Left lobe of liver (tissue), 2 donors: ENCODE results near the gene PACSIN2. TPM values are rescaled to one million over a fixed set of nuclear protein-coding genes. Genes with fewer than 3 reads are reported as not detected.

ENCODE experiments used
- ATAC-seq: fragments of 200-7000 bp; cut with Tn5 transposase; one replicate; pipeline ENCODE4 v1.9.1; 2020; ENCODE audit warnings: mild to moderate bottlenecking, moderate library complexity
- DNase-seq: peaks from one replicate; pipeline ENCODE4 v3.0.0-alpha.2; 2020; ENCODE audit warnings: low spot score
- total RNA-seq: library from RNA; stranded (reverse); gene quantifications from one replicate; pipeline ENCODE4 v1.2.1, GENCODE V29; 2021
- donor health status: DM: no; HTN: no; CAD: no; lungs with moderate emphysema.
- donor health status: DM: no; HTN: yes; CAD: no.

PACSIN2 gene
- total RNA-seq, 1 donor from 2014 or later: 23.8 TPM

DNA sequence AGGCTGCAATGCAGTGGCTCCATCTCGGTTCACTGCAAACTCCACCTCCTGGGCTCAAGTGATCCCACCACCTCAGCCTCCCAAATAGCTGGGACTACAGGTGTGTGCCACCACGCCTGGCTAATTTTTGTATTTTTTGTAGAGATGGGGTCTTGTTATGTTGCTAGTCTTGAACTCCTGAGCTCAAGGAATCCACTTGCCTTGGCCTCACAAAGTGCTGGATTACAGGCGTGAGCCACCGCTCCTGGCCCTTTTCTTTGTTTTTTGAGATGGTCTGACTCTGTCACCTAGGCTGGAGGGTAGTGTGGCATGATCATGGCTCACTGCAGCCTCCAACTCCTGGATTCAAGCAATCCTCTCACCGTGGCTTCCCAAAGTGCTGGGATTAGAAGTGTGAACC, 178.9 kb downstream of the PACSIN2 start:
- peak; percentile 16 for DNase-seq
- ATAC-seq: no peak

DNA sequence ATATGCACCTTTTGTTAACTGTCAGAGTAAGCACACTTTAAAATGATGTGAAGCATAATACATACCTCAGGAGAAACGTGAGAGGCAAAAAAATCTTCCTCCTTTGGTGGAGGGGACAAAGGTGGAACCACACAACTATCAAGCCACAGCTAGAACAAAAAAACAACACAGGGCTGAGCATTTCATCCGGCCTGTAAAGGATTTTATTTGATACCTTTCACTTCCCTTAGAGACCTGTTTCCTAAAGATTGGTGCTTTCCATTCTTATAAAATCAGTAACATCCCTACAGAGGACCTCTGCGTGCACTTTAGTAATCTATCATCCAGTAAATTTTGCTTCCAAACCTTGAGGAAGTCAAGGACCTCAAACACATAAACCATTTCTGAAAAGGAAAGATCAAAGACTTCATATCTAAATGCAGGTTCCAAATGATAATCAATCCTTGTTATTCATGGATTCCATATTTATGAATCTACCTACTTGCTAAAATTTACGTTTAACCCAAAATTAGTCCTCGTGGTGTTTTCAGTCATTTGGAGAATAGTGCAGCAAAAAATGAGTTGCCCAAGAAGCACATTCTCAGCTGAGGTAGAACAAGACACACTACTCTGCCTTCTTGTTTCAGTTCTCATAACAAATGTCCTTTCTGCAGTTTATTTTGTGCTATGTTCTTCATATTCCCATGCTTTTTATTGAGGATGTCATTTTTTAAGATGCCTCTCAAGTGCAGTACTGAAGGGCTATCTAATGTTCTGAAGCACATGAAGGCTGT, 180.6 kb downstream of the PACSIN2 start:
- no peak for ATAC-seq
- DNase-seq: no peak

DNA sequence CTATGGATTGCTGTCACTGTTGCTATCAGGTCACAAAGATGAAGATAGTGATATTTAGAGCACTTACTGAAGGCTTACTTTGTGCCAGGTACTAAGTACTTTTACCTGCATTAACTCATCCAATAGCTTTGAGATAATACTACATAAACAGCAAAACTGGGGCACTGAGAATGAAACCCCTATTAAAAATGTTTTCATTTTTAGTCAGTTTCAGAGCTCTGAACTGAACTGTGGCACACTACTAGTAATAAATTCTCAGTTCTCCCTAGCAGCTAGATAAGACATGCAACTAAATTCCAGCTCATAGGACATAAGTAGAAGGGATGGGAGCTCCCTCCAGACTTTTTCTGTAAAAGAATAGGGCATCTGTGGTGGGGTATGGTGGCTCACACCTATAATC, 181.8 kb downstream of the PACSIN2 start:
- DNase-seq: no peak
- ATAC-seq: no peak

DNA sequence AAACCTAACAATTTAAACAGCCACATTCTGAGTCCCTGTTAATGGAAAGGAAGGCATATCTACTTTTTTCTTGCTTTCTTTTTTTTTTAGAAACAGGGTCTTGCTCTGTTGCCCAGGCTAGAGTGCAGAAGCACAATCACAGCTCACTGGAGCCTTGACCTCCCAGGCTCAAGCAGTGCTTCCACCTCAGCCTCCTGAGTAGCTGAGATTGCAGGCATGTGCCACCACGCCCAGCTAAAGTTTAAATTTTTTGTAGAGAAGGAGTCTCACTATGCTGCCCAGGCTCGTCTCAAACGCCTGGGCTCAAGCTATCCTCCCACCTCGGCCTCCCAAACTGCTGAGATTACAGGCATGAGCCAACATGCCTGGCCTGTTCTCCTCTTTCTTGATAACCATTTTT, 183.2 kb downstream of the PACSIN2 start:
- DNase-seq: peak; percentile 16
- no peak for ATAC-seq

DNA sequence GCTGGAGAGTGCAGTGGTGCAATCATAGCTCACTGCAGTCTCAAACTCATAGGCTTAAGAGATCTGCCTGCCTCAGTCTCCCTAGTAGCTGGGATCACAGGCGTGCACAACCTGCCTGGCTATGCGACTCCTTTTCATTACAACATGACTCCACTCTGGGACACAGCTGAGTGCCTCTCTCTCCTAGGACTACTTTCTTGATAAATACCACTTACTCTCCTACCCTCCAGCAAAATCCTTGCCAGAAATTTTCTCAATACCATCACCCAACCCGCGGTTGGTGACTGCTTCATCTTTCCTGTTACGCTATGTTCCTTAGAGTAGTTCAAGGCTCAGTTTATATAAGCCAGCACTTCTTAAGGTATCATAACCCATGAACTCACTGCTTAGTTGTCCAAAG, 184.8 kb downstream of the PACSIN2 start:
- ATAC-seq (no peak), DNase-seq (peak; percentile 12)

DNA sequence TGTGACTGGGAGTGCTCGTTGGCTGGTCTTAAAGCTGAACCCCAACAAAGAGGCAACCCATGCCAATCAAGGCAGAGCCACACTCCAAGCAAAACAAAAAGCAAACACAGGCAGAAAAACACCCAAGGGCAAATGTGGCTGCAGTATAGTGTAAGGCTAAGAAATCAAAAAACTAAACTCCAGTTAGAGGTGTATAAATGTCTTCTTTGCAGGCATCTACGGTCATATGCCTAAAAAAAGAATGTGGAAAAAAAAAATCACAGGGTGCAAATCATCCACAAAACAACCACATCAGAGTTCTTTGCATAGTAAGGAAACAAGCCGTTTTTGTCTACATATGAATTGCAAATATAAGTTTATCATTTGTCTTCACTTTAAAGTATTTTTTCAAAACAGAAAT, 185.6 kb downstream of the PACSIN2 start:
- ATAC-seq: no peak
- peak; percentile 4 for DNase-seq

DNA sequence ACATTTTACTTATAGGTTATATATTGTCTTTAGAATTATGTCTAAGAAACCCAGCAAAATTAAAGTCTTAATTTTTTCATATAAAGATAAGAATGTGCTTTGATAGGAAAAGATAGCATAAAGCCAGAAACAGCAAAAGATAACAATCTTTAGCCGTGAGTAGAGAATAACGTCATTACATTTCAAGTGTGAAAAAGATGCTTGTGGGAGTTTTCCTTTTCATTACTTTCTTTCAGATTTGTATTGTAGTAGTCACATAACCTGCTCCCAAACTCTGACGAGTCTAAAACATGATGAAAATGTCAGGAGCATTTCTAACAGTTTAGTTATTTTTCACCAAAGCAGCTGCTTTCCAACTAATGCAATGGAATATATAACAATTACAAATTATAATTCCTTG, 189.2 kb downstream of the PACSIN2 start:
- no peak for ATAC-seq

DNA sequence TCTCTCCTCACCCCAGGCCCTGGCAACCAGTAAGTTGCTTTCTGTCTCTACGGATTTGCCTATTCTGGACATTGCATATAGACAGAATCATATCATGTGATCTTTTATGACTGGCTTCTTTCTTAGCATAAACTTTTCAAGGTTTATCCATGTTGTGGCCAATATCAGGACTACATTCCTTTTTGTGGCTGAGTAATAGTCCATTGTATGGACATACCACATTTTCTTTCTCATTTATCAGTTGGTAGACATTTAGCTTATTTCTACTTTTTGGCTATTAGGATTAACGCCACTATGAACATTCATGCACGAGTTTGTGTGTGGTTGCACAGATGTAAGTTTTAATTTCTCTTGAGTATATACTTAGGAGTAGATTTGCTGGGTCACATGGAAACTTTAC, 193.6 kb downstream of the PACSIN2 start:
- ATAC-seq (no peak), DNase-seq (no peak)

More for the DNA sequence above, 189.2 kb downstream of the PACSIN2 start:
- no peak for DNase-seq

DNA sequence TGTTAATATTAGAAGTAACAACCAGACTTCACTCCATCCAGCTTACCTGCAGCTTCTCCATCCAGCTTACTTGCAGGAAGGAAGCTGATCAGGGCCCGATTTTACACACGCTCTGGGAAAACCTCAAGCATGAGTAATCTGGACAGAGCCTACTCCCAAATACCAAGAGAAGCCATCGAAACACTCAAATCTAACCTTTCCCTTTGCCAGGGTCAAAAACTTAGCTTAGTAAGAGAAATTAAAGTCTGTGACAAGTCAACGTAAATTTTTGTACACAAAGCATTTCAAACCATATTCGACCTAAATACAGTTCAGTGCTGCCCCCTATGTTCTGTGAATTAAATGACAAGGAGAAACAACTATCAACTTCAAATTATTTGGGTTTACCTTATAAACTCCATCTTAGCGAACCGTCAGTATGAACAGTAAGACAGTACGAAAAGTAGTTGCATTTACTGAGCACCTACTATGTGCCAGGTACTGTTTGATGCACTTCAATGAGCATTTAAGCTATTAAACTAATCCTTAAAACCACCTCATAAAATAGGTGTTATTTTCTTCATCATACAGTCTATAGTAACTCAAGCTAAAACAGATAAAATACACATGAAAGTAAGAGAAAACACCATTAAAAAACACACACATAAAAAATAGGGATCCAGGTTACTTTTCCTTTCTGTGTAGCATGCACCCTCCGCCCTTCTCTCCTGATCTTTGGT, 194.7 kb downstream of the PACSIN2 start:
- DNase-seq (peak; percentile 19), ATAC-seq (peak; percentile 44)

Other genes with a start within 250 kb of the PACSIN2 start
- 20.2 TPM for gene ARFGAP3, start 157.9 kb downstream of the PACSIN2 start, total RNA-seq
- gene TTLL1, start 74.2 kb upstream of the PACSIN2 start, total RNA-seq: 0.65 TPM
- gene BIK, start 95.6 kb upstream of the PACSIN2 start, total RNA-seq: 0.25 TPM
- gene MCAT, start 128.2 kb upstream of the PACSIN2 start, total RNA-seq: 13.6 TPM
- 32.2 TPM for gene TSPO, start 136.4 kb upstream of the PACSIN2 start, total RNA-seq
- gene TTLL12, start 172.0 kb upstream of the PACSIN2 start, total RNA-seq: 26.6 TPM